Kidney tubule cell (primary cell): Measurements from ENCODE around the gene UBE2F.
A peak's percentile ranks its signal among the peaks of the same experiment; 100 is the strongest.
"Not testable (repeated sequence)": the region's sequence is repeated elsewhere in the genome, so short reads cannot be mapped to it uniquely, and the experiment has no call there.

Source experiments
- DNase-seq: peaks from one replicate; pipeline ENCODE4 v3.0.0-alpha.2; 2018; ENCODE audit warnings: low spot score

Gene UBE2F

GRCh38 chr2:237980087-237980486 lies 13.3 kb downstream of the UBE2F start:
- no peak for DNase-seq

- DNase-seq, result peak; percentile 40
Measured at GRCh38 chr2:237980751-237981150, 13.9 kb downstream of the UBE2F start.

- DNase-seq, result not testable (repeated sequence)
Measured at GRCh38 chr2:237981621-237982020, 14.8 kb downstream of the UBE2F start.

DNA sequence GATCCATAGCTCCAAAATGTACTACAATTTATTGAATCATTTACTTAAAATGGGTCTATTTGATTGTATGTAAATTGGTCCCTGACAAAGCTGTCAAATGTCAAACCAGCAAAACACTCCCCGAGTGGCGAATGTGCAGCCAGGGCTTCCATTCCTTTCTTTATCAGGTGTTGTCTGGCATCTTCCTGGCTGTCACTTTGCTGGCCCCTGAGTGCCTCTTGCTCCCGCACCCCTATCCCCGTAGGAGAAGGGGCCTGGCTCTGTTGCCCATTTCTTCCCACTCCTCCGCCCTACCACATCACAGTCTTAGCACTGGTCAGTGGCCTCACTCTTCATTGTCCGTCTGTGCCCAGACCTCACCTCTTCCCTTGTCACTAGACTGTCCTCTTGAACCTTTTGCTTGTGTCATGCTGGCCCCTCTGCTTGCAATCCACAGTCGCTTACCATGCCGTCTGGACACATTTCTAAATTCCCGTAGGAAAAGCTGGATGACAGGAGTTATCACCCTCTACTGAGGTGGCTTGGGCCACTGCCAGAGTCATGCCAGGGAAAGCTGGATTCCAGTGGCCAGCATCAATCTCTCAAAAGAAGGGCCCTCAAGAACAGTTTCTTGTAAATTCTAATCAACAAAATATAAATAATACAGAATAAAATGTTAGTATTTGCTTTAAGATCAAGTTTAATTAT lies 15.4 kb downstream of the UBE2F start:
- no peak for DNase-seq

- no peak for DNase-seq
Measured at GRCh38 chr2:237983922-237984321, 17.1 kb downstream of the UBE2F start.

GRCh38 chr2:237987268-237987667 lies 20.5 kb downstream of the UBE2F start:
- no peak for DNase-seq

DNA sequence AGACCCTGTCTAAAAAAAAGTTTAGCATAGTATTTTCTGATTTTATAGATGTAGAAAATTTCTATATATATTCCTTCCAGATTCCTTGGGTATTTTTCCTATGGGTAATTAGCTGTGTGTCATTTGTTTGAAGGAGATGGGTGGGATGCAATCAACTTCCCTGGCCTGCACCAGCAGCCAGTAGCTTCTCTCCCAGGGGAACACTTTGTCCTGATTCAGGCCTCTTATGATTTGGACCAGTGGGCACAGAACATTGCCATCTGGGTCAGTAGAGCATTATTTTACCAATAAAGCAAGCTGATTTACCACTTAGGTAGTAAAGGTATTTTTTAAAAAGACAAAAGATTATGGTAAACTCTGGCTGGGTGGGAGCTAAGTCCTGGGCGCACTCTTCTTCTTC lies 26.9 kb downstream of the UBE2F start:
- no peak for DNase-seq

DNA sequence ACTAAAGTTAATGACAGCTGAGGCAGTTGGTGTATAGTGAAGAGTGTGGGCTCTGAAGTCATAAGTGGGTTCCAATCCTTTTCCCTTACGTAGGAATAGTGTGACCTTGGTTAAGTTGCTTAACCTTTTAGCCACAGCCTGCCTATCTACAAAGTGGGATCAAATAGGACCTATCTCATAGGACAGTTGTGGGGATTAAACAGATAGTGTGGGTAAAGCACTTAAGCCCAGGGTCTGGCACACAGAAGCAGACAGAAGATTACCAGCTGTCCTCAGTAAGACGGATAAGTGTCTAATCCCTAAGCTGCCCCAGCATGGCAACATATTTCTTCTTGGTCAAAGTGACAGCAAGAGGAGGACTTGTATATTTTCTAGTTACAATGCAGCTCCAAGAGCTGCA lies 28.2 kb downstream of the UBE2F start:
- no peak for DNase-seq

DNA sequence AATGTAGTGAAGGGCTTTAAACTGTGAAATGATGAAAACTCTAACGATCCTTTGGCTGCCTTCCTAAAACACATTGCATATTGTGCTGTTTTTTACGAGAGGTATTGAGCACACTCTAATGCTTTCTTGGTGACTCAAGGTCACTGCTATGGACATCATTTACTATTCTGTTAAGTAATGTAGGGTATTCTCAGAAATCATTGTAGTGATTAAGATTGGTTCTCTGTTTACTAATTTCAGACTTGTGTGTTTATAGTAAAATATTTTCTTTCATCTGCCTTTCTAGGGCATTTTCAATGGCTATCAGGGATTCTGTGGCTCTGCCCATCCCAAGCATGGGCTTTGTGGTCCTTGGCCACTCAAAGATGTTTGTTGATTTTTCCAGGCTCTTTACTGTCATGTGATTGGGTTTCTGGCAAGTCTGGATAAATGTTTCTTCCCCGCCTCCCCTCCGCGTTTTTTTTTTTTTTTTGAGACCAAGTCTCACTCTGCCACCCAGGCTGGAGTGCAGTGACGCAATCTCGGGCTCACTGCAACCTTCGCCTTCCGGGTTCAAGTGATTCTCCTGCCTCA lies 29.3 kb downstream of the UBE2F start:
- no peak for DNase-seq

GRCh38 chr2:237997521-237997920 lies 30.7 kb downstream of the UBE2F start:
- no peak for DNase-seq

DNA sequence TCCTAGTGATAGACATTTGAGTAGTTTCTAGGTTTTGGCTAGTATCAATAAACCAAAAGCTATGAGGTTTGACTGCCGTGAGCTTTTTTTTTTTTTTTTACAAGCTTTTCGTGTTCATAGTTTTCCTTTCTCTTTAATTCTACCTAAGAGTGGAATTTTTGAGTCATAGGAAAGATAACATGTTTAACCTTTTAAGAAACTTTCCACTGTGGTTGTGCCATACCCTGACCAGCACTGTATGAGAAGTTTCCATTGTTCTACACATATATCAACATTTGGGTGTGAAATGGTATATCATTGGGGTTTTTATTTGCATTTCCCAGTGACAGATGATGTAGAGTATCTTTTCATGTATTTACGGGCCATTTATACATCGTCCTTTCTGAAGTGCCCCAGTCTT lies 31.7 kb downstream of the UBE2F start:
- DNase-seq, result no peak

GRCh38 chr2:238003234-238004031 lies 36.6 kb downstream of the UBE2F start:
- DNase-seq, result no peak

DNA sequence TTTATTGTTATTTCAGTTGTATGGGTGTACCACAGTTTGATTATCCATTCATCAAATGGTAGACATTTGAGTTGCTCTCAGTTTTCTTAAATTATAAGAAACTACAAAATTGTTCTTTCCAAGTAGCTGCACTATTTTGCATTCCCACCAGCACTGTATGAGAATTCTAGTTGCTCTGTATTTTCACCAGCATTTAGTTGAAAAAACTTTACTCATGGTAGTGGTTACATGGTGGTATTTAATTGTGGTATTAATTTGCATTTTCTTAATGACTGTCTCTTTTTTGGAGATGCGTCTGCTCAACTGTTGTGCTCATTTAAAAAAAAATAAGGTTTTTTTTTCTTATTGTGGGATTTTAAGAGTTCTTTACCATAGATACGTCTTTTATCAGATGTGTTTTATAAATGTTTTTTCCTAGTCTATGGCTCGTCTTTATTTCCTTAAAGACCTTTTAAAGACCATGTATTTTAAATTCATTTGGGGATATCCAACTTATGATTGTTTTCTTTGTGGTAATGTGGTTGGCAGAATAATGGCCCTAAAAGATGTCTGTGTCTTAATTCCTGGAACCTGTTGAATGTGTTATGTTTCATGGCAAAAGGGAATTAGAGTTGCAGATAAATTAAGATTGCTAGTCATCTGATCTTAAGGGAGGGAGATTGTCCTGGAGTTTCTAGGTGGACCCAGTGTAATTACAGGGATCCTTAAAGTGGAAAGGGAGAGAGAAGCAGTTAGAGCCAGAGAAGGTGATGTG lies 37.4 kb downstream of the UBE2F start:
- DNase-seq, result no peak

DNA sequence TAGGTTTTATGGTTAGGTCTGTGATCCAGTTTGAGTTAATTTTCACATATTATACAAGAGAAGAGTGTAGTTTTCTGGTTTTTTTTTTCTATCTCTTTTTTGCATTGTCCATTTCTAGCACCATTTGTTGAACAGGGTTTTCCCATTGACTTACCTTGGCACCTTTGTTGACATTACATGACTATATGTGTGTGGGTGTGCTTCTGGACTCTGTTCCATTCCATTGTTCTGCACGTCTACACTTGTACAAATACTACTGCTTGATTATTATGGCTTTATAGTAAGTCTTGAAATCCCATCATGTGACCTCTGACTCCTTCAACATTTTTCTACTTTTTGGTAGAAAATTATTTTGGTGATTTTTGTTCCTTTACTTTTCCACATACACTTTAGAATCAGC lies 38.7 kb downstream of the UBE2F start:
- DNase-seq, result no peak

DNA sequence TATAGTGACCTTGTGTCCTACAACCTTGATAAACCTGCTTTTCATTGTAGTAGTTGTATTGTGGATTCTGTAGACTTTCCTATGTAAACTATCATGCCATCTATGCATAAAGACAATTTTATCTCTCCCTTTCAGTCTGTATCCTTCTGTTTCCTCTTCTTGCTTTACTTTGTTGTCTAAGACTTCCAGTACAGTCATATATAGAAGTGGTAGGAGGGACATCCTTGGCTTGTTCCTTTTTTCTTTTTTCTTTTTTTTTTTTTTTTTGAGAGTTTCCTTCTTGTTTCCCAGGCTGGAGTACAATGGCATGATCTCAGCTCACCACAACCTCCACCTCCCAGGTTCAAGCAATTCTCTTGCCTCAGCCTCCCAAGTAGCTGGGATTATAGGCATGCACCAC lies 39.7 kb downstream of the UBE2F start:
- DNase-seq, result no peak

DNA sequence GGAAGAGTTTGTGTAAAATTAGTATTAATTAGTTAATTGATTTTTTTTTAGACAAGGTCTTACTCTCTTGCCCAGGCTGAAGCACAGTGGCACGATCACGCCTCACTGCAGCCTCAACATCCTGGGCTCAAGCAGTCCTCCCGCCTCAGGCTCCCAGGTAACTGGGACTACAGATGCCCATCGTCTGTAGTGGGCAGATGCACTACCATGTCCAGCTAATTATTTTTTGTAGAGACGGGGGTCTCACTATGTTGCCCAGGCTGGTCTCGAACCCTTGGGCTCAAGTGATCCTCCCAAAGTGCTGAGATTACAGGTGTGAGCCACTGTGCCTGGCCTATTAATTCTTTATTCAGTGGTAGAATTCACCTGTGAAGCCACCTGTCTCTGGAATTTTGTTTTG lies 41.1 kb downstream of the UBE2F start:
- DNase-seq, result no peak

- no peak for DNase-seq
Measured at GRCh38 chr2:238009563-238009962, 42.7 kb downstream of the UBE2F start.

- no peak for DNase-seq
Measured at GRCh38 chr2:238010572-238010971, 43.8 kb downstream of the UBE2F start.

DNA sequence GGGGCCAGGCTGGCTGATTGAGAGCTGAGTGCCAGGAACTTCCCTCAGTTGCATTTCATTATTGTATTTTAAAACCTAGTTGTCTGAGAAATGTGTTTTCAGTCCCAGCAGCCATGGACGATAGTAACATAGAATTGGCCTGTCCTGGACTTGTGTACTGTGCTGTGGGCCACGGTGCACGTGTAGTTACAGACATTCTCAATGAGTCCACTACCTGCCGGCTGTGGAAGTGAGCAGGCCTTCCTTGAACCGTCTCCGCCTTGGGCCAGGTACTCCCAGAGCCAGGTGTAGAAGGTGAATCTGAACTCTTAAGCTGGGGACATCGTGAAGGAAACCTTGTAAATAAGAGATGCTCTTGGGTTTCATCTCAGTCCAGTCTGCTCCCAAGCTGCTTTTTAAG lies 47.0 kb downstream of the UBE2F start:
- no peak for DNase-seq

GRCh38 chr2:238015705-238016104 lies 48.9 kb downstream of the UBE2F start:
- DNase-seq, result no peak

GRCh38 chr2:238016526-238016925 lies 49.7 kb downstream of the UBE2F start:
- DNase-seq, result peak; percentile 5

DNA sequence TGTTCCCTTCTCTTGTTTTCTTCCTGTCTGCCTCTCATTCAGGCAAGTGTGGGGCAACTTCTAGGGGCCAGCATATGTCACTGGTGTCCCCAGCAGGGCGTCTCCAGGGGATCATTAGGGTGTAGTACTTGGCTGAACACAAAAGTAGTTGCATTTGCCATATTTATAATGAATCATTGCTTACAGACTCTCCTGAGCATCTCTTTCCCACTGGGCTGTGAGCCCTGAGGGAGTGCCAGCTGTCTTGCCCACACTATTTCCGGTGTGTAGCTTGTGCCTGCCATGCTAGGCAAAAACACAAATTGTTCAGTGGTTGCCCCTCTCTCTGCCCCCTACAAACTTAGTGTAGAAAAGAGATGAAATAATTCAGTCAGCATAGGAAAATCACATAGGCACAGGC lies 53.1 kb downstream of the UBE2F start:
- peak; percentile 13 for DNase-seq

- DNase-seq, result no peak
Measured at GRCh38 chr2:238020816-238021215, 54.0 kb downstream of the UBE2F start.
